Brain pericyte (primary cell): ENCODE measurements around the gene EMILIN1.

Experiments
- DNase-seq: peaks from one replicate; pipeline ENCODE4 v3.0.0-alpha.2; 2012; ENCODE audit warnings: low read depth, low spot score

EMILIN1 gene

GRCh38 chr2:27080140-27080469 lies 1.7 kb downstream of the EMILIN1 start:
- no peak for DNase-seq

GRCh38 chr2:27080603-27080936 lies 2.2 kb downstream of the EMILIN1 start:
- no peak for DNase-seq

GRCh38 chr2:27081984-27082772 lies 3.8 kb downstream of the EMILIN1 start:
- DNase-seq, result no peak

- no peak for DNase-seq
Observed at GRCh38 chr2:27082773-27083409, 4.5 kb downstream of the EMILIN1 start.

GRCh38 chr2:27083410-27084296 lies 5.2 kb downstream of the EMILIN1 start:
- DNase-seq, result no peak

GRCh38 chr2:27084297-27085061 lies 6.1 kb downstream of the EMILIN1 start:
- DNase-seq, result no peak

- no peak for DNase-seq
Observed at GRCh38 chr2:27085062-27085672, 6.8 kb downstream of the EMILIN1 start.

- DNase-seq, result no peak
Observed at GRCh38 chr2:27085673-27086089, 7.3 kb downstream of the EMILIN1 start.

- peak; percentile 69 for DNase-seq
Observed at GRCh38 chr2:27086090-27086723, 7.8 kb downstream of the EMILIN1 start.

- no peak for DNase-seq
Observed at GRCh38 chr2:27086724-27087593, 8.5 kb downstream of the EMILIN1 start, which contains the start of gene KHK. KHK (plus strand) TSS chr2:27086772; CDS start chr2:27087260, 488 bp downstream.

- DNase-seq, result no peak
Observed at GRCh38 chr2:27087823-27088410, 9.5 kb downstream of the EMILIN1 start.

- no peak for DNase-seq
Observed at GRCh38 chr2:27088634-27089033, 10.2 kb downstream of the EMILIN1 start.

- DNase-seq, result no peak
Observed at GRCh38 chr2:27089111-27089954, 10.9 kb downstream of the EMILIN1 start.

GRCh38 chr2:27091746-27092695 lies 13.6 kb downstream of the EMILIN1 start:
- no peak for DNase-seq

- DNase-seq, result no peak
Observed at GRCh38 chr2:27092696-27093429, 14.4 kb downstream of the EMILIN1 start.
